HepG2 (cell line): ENCODE data around the gene TSPAN32. TPM values are rescaled to one million over a fixed set of nuclear protein-coding genes. Genes with fewer than 3 reads are reported as not detected.

Experiments used
- ATF1 ChIP-seq: IDR thresholded peaks from 2 replicates; pipeline ENCODE4 v1.6.1; 2016; ENCODE audit warnings: mild to moderate bottlenecking, control low read depth
- CCDC6 ChIP-seq: sonication (generic); formaldehyde crosslinking; IDR thresholded peaks from 2 replicates; pipeline ENCODE4 v1.8.1; 2022; ENCODE audit warnings: mild to moderate bottlenecking, missing genetic modification reagents, moderate library complexity
- IKZF4 ChIP-seq: sonication (generic); formaldehyde crosslinking; IDR thresholded peaks from 2 replicates; pipeline ENCODE4 v1.5.1; 2020; ENCODE audit warnings: borderline replicate concordance, mild to moderate bottlenecking, low read depth, missing genetic modification reagents; ENCODE audit errors: not compliant biosample characterization
- NR2F2 ChIP-seq: IDR thresholded peaks from 2 replicates; pipeline ENCODE4 v1.6.1; 2012; ENCODE audit warnings: low read depth, inconsistent platforms, borderline replicate concordance
- PRPF4 ChIP-seq: fragments of 200-400 bp; formaldehyde crosslinking; IDR thresholded peaks from 2 replicates; pipeline ENCODE4 v1.6.1; 2016; ENCODE audit warnings: low read length, low read depth; ENCODE audit not compliant: poor library complexity, severe bottlenecking
- TAF1 ChIP-seq: sonication (generic); formaldehyde crosslinking; IDR thresholded peaks from 2 replicates; pipeline ENCODE4 v1.4.0; 2020; ENCODE audit warnings: missing genetic modification reagents
- TEAD2 ChIP-seq: sonication (generic); formaldehyde crosslinking; IDR thresholded peaks from 2 replicates; pipeline ENCODE4 v1.9.0; 2021; ENCODE audit warnings: missing genetic modification reagents
- XRCC5 ChIP-seq: fragments of 200-400 bp; formaldehyde crosslinking; optimal IDR thresholded peaks from 2 replicates; pipeline ENCODE3; 2017; ENCODE audit warnings: mild to moderate bottlenecking, low read length
- YEATS2 ChIP-seq: sonication (generic); formaldehyde crosslinking; IDR thresholded peaks from 2 replicates; pipeline ENCODE4 v1.4.0; 2020; ENCODE audit warnings: missing genetic modification reagents, borderline replicate concordance
- ZEB1 ChIP-seq: IDR thresholded peaks from 2 replicates; pipeline ENCODE4 v1.6.1; 2012; ENCODE audit warnings: mild to moderate bottlenecking, low read depth, inconsistent platforms; ENCODE audit not compliant: insufficient replicate concordance
- ZNF282 ChIP-seq: fragments of 450-650 bp; IDR thresholded peaks from 2 replicates; pipeline ENCODE4 v1.6.1; 2018; ENCODE audit not compliant: partially characterized antibody
- ZNF749 ChIP-seq: sonication (generic); formaldehyde crosslinking; IDR thresholded peaks from 2 replicates; pipeline ENCODE4 v1.8.0; 2022; ENCODE audit warnings: mild to moderate bottlenecking, missing genetic modification reagents, moderate library complexity, borderline replicate concordance
- polyA plus RNA-seq, 8 experiments: library from polyadenylated mRNA; depleted of rRNA in 3 of 8; stranded (reverse) in 7 of 8; unstranded in 1 of 8; fragments of >200 nt; fragmentation: Illumina TruSeq in 4 of 8; extraction: Trizol in 4 of 8; gene quantifications; 2 replicates each; pipeline versions ENCODE4 v1.2.1 to v1.2.3, GENCODE V29; 2011 to 2016; ENCODE audit warnings: low read depth in 4 of 8, missing spikeins in 1 of 8, mixed read lengths in 1 of 8; ENCODE audit not compliant: insufficient read depth in 1 of 8
- total RNA-seq, 5 experiments: library from RNA; depleted of rRNA; stranded (reverse); fragments of >200 nt; fragmentation: Illumina TruSeq; extraction: Trizol; gene quantifications; 2 replicates each; pipeline ENCODE4 v1.2.3, GENCODE V29; 2016; ENCODE audit warnings: low read depth in 1 of 5
- TF ChIP-seq, protein P1 (sequence below): sonication (generic); formaldehyde crosslinking; IDR thresholded peaks from 2 replicates; pipeline ENCODE4 v1.8.1; 2023; ENCODE audit warnings: mild to moderate bottlenecking, moderate library complexity, missing genetic modification reagents
- TF ChIP-seq, protein P2 (sequence below): sonication (generic); formaldehyde crosslinking; IDR thresholded peaks from 2 replicates; pipeline ENCODE4 v1.5.0; 2020; ENCODE audit warnings: mild to moderate bottlenecking, missing genetic modification reagents, borderline replicate concordance
- TF ChIP-seq, protein P3 (sequence below): sonication (generic); formaldehyde crosslinking; IDR thresholded peaks from 2 replicates; pipeline ENCODE4 v1.4.0; 2020; ENCODE audit warnings: missing genetic modification reagents, borderline replicate concordance
- TF ChIP-seq, protein P4 (sequence below): sonication (generic); formaldehyde crosslinking; conservative IDR thresholded peaks from 2 replicates; pipeline ENCODE4 v1.4.0; 2020; ENCODE audit warnings: missing genetic modification reagents

The TSPAN32 gene
- total and polyA plus RNA-seq, 2 of the 13 experiments (the other 11 are each of a cell fraction or from before 2014, with no cell fraction given), result 0.09 to 0.70 TPM

DNA sequence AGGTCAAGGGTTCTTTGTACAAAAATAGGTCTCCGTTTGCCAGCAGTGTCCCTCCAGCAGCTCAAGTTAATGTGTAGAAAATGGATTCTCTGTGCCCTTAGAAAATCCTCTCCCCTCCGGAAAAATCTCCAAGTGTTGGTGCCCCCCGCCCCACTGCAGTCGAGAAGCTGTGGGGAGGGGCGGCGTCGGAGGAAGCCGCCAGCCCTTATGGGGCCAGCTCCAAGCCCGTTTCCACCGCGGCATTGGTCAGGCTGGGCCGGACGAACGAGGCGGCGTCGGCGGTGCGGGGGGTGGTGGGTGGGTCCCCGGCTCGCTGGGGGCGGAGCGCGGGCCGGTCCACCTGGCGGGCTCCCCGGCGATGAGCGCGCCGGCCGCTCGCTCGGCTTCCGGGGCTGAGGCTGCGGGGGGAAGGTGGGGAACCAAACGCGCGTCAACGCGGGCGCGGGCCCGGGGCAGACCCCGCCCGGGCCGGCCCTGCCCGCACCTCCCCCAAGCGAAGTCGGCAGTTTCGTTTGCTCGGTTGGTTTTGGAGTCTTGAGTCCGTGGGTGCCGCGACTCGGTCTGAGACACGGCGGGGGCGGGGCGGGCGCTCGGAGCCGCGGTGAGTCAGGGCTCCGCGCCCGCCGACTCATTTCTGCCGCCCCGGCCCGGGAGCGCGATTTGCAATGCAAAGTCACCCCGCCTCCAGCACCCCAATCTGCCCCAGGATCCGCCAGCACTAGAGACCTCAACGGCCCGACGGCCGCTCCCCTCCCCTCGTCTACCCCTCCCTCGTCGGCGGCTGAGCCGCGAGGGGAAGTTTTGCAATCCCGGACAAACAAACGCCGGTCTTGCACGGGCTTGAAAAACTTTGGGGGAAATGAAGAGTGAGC, 32.8 kb upstream of the TSPAN32 start (continued):
- no peak for TF ChIP-seq ATF1
- no peak; the same call in 1 of the 2 replicates for TF ChIP-seq TAF1 (CRISPR knock-in tag)
- no peak for TF ChIP-seq ZEB1
- no peak for TF ChIP-seq YEATS2 (CRISPR knock-in tag)
- TF ChIP-seq ZNF282, result no peak
- no peak for TF ChIP-seq ZNF749
- TF ChIP-seq PRPF4, result no peak
- TF ChIP-seq, protein P1, sequence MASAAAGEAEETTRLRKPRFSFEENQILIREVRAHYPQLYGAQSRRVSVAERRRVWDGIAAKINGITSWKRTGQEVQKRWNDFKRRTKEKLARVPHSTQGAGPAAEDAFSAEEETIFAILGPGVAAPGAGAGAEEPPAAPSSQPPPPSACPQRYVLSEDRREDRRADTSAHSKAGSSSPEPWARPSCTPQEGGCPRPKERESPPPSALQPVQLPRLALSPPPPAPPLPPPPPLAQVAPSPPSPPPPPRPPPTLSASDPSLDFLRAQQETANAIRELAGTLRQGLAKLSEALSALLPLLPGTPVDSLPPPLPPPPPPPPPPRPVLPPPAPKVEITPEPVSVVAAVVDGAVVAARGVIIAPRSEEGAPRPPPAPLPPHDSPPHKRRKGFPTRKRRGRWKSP (CRISPR knock-in tag), result 0 out of 2 replicates have a peak, but pooled peaks have one; percentile 22
- TF ChIP-seq IKZF4 (CRISPR knock-in tag), result peak; percentile 23
- TF ChIP-seq XRCC5, result peak; percentile 17
- TF ChIP-seq, protein P2, sequence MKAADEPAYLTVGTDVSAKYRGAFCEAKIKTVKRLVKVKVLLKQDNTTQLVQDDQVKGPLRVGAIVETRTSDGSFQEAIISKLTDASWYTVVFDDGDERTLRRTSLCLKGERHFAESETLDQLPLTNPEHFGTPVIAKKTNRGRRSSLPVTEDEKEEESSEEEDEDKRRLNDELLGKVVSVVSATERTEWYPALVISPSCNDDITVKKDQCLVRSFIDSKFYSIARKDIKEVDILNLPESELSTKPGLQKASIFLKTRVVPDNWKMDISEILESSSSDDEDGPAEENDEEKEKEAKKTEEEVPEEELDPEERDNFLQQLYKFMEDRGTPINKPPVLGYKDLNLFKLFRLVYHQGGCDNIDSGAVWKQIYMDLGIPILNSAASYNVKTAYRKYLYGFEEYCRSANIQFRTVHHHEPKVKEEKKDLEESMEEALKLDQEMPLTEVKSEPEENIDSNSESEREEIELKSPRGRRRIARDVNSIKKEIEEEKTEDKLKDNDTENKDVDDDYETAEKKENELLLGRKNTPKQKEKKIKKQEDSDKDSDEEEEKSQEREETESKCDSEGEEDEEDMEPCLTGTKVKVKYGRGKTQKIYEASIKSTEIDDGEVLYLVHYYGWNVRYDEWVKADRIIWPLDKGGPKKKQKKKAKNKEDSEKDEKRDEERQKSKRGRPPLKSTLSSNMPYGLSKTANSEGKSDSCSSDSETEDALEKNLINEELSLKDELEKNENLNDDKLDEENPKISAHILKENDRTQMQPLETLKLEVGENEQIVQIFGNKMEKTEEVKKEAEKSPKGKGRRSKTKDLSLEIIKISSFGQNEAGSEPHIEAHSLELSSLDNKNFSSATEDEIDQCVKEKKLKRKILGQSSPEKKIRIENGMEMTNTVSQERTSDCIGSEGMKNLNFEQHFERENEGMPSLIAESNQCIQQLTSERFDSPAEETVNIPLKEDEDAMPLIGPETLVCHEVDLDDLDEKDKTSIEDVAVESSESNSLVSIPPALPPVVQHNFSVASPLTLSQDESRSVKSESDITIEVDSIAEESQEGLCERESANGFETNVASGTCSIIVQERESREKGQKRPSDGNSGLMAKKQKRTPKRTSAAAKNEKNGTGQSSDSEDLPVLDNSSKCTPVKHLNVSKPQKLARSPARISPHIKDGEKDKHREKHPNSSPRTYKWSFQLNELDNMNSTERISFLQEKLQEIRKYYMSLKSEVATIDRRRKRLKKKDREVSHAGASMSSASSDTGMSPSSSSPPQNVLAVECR (CRISPR knock-in tag), result peak; percentile 41; the same call in 1 of the 2 replicates
- TF ChIP-seq CCDC6 (CRISPR knock-in tag), result peak; percentile 8; the same call in 1 of the 2 replicates
- TF ChIP-seq, protein P3, sequence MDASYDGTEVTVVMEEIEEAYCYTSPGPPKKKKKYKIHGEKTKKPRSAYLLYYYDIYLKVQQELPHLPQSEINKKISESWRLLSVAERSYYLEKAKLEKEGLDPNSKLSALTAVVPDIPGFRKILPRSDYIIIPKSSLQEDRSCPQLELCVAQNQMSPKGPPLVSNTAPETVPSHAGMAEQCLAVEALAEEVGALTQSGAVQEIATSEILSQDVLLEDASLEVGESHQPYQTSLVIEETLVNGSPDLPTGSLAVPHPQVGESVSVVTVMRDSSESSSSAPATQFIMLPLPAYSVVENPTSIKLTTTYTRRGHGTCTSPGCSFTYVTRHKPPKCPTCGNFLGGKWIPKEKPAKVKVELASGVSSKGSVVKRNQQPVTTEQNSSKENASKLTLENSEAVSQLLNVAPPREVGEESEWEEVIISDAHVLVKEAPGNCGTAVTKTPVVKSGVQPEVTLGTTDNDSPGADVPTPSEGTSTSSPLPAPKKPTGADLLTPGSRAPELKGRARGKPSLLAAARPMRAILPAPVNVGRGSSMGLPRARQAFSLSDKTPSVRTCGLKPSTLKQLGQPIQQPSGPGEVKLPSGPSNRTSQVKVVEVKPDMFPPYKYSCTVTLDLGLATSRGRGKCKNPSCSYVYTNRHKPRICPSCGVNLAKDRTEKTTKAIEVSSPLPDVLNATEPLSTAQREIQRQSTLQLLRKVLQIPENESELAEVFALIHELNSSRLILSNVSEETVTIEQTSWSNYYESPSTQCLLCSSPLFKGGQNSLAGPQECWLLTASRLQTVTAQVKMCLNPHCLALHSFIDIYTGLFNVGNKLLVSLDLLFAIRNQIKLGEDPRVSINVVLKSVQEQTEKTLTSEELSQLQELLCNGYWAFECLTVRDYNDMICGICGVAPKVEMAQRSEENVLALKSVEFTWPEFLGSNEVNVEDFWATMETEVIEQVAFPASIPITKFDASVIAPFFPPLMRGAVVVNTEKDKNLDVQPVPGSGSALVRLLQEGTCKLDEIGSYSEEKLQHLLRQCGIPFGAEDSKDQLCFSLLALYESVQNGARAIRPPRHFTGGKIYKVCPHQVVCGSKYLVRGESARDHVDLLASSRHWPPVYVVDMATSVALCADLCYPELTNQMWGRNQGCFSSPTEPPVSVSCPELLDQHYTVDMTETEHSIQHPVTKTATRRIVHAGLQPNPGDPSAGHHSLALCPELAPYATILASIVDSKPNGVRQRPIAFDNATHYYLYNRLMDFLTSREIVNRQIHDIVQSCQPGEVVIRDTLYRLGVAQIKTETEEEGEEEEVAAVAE (CRISPR knock-in tag), result no peak
- no peak for TF ChIP-seq NR2F2
- TF ChIP-seq, protein P4, sequence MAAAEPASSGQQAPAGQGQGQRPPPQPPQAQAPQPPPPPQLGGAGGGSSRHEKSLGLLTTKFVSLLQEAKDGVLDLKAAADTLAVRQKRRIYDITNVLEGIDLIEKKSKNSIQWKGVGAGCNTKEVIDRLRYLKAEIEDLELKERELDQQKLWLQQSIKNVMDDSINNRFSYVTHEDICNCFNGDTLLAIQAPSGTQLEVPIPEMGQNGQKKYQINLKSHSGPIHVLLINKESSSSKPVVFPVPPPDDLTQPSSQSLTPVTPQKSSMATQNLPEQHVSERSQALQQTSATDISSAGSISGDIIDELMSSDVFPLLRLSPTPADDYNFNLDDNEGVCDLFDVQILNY (CRISPR knock-in tag), result 0 out of 2 replicates have a peak, but pooled peaks have one; percentile 12
- TF ChIP-seq TEAD2, result no peak
